ENCODE measurements around the gene GTF3C2. TPM values are rescaled to one million over a fixed set of nuclear protein-coding genes. Genes with fewer than 3 reads are reported as not detected.

Gene GTF3C2
- 46.5 TPM for total RNA-seq

GRCh38 chr2:27356382-27357181, at the start of gene GTF3C2:
Gene GTF3C2, minus strand, starts transcription at chr2:27356764. Its CDS starts 13,210 bp downstream, at chr2:27343554.

GRCh38 chr2:27380626-27381545, 24.3 kb upstream of the GTF3C2 start, which contains the start of gene ZNF513:
Gene ZNF513, minus strand, starts transcription at chr2:27380734. Its CDS starts 208 bp downstream, at chr2:27380526.

DNA sequence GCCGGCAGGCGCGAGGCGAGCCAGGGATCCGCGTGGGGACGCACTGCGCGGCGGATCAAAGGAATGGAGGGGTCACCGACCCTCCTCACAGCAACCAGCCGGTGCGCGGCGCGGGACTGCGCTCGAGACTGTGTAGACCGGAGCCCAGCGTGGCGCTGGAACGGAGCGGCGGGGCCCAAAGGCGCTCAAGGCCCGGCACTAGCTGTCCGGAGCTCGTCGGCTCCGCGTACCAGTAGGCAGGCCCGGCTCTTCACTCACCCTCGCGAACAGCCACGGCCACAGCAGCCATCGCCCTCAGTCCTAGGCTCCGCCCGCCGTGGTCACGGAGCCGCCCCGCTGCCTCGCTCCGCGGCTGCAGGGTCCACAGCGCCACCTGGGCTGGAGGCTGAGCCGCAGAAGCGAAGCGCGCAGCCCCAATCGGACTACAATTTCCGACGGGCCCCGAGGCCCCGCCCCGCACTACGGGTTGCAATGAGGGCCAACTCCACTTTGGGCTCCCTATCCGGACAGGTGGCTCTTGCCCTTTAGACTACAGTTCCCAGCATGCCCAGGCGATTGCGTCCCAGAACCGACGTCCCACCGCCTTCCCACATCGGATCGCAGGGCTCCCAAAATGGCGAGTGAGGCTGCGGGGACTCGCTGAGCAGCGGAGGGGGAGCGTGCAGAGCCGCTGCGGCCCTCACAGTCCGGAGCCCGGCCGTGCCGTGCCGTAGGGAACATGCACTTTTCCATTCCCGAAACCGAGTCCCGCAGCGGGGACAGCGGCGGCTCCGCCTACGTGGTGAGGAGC, 13.7 kb upstream of the GTF3C2 start, which contains the start of the genes EIF2B4 and SNX17:
TSS of gene EIF2B4 (minus strand) at position 313 of the 790 bp plus-strand sequence. CDS start at position 289, 24 bp downstream.
TSS of gene SNX17 (plus strand) at position 591 of the 790 bp plus-strand sequence. CDS start at position 719, 128 bp downstream.

GRCh38 chr2:27322766-27323595, 33.6 kb downstream of the GTF3C2 start, which contains the start of gene MPV17:
Gene MPV17, minus strand, starts transcription at chr2:27323097. Its CDS starts 580 bp downstream, at chr2:27322517.

GRCh38 chr2:27308359-27308881, 48.1 kb downstream of the GTF3C2 start, which contains the start of gene UCN:
Gene UCN, minus strand, starts transcription at chr2:27308445. Its CDS starts 550 bp downstream, at chr2:27307895.

DNA sequence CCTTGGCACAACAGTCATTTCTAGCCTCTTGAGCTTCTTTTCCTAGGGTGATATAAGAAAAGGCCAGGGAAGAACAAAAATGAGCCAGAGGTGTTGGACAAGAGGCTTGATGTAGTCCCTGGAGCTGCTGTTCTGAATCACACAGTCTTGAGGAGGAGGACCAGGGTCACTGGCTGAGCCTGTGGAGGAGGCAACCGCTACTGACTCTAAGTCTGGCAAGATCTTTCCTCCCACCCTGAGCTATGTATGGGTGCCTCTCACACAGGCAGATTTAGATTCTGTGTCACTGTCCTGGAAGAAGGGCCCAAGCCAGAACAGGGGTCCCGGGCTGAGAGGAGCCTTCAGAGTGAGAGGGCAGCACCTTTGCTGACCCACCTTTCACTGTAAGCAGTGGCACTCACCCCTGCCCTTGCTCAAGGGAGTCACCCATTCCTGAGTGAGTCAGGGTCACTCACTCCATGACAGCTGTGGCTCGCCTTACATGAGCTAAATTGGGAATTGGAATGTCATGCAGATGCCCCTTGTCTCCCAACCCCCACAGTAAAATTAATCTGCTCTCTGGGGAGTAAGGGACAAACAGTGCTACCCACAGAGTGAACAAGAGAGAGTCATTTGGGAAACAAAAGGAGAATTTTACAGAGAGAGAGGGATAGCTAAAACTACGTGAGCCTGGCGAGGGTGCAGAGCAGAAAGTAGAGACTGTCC, 74.6 kb downstream of the GTF3C2 start, which contains the start of gene TRIM54:
TSS of gene TRIM54 (plus strand) at position 575 of the 705 bp plus-strand sequence. CDS start 303 bp downstream, outside the sequence.

Other genes starting within 250 kb of the GTF3C2 start
- 12.1 TPM for gene CGREF1, start 237.6 kb downstream of the GTF3C2 start, total RNA-seq
- 0.49 TPM for gene ABHD1, start 232.9 kb downstream of the GTF3C2 start, total RNA-seq
- 41.9 TPM for gene PREB, start 222.1 kb downstream of the GTF3C2 start, total RNA-seq
- gene PRR30, start 217.4 kb downstream of the GTF3C2 start, total RNA-seq = not detected
- 0.11 TPM for gene TCF23, start 207.8 kb downstream of the GTF3C2 start, total RNA-seq
- 102 TPM for gene ATRAID, start 144.7 kb downstream of the GTF3C2 start, total RNA-seq
- 40.4 TPM for gene SLC5A6, start 144.5 kb downstream of the GTF3C2 start, total RNA-seq
- 34.4 TPM for gene CAD, start 139.4 kb downstream of the GTF3C2 start, total RNA-seq
- gene SLC30A3, start 93.7 kb downstream of the GTF3C2 start, total RNA-seq = 0.27 TPM
- gene DNAJC5G, start 81.3 kb downstream of the GTF3C2 start, total RNA-seq = not detected
- gene TRIM54, start 74.3 kb downstream of the GTF3C2 start, total RNA-seq = 4.7 TPM
- 4.7 TPM for gene UCN, start 48.3 kb downstream of the GTF3C2 start, total RNA-seq
- gene MPV17, start 33.7 kb downstream of the GTF3C2 start, total RNA-seq = 62.5 TPM
- gene EIF2B4, start 13.6 kb upstream of the GTF3C2 start, total RNA-seq = 30.0 TPM
- 72.6 TPM for gene SNX17, start 13.9 kb upstream of the GTF3C2 start, total RNA-seq
- 11.6 TPM for gene ZNF513, start 24.0 kb upstream of the GTF3C2 start, total RNA-seq
- 54.4 TPM for gene PPM1G, start 52.8 kb upstream of the GTF3C2 start, total RNA-seq
- gene NRBP1, start 71.9 kb upstream of the GTF3C2 start, total RNA-seq = 108 TPM
- not detected for gene KRTCAP3, start 85.6 kb upstream of the GTF3C2 start, total RNA-seq
- gene IFT172, start 133.0 kb upstream of the GTF3C2 start, total RNA-seq = 57.2 TPM
- gene FNDC4, start 138.4 kb upstream of the GTF3C2 start, total RNA-seq = 13.7 TPM
- gene GCKR, start 140.1 kb upstream of the GTF3C2 start, total RNA-seq = not detected
- gene ZNF512, start 226.3 kb upstream of the GTF3C2 start, total RNA-seq = 95.4 TPM

Data from camera-type eye (tissue), 1 donor.